ENCODE results near the gene USP20. TPM values are rescaled to one million over a fixed set of nuclear protein-coding genes. Genes with fewer than 3 reads are reported as not detected.

The USP20 gene
- total and polyA plus RNA-seq, 4 experiments from 2014 or later: 36.5 to 132 (median 89.6) TPM

DNA sequence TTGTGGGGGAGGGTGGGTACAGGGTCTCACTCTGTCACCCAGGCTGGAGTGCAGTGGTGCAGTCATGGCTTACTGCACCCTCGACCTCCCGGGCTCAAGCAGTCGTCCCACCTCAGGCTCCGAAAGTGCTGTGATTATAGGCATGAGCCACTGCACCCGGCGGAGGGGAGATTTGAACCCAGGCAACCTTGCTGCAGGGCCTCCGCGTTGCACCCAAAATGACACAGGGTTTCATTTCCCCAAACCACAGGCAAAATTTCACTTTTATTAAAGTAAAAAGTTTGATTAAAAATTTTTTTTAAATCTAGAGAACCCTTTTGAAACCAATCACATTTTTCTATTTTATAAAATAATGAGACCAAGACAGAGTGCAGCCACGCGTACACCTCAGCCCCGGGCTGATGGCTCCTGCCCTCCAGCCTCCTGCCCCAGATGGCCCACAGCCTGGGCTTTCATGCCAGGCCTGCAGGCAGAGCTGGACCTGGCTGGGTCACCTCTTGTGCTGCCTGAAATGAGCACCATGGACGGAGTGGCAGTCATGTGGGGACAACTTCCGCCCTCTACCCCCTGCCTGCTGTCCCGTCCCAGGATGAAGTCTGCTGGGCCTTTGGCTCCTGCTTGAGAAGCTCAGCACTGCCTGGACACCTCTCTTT, 30.5 kb downstream of the USP20 start:
- H3K4me3 Mint-ChIP-seq: peak overlapping the region in 7 of 8 donors; percentile 11 to 76 (median 71)
- ChIA-PET CTCF (ENCODE audit: partially characterized antibody) (interaction anchor here (1.0 to 5.5 kb wide), 2 partner anchors 19 to 29 kb away, joined by 3 to 34 read pairs; no protein-coding TSS in a partner anchor), POLR2A (ENCODE audit: partially characterized antibody) (interaction anchor here (0.6 to 16.5 kb wide), 9 partner anchors 10 to 79 kb away, joined by 3 to 423 read pairs (median 4); partner anchors contain the start of genes C9orf78, TOR1A and USP20)
- no peaks in the 10 kb centered on the region for H3K9me3 ChIP-seq (ENCODE audit: control insufficient read depth in 1 of 2, low read length in 2 of 2)
- peak overlapping the region; percentile 90 for H3K27ac ChIP-seq (ENCODE audit: low read depth, low read length)
- no peaks in the 10 kb centered on the region for H3K27me3 ChIP-seq (ENCODE audit: insufficient read depth, low read length)
- H3K4me3 ChIP-seq (ENCODE audit: low read length in 2 of 2): no peak overlapping the region
- peaks cover 32 to 48% of the 10 kb centered on the region in 2 donors for H3K36me3 Mint-ChIP-seq
- peaks cover 49 to 98% (median 79%) of the 10 kb centered on the region in 4 donors for H3K4me1 Mint-ChIP-seq
- H3K9me3 Mint-ChIP-seq: no peaks in the 10 kb centered on the region
- peak overlapping the region; percentile 74 to 98 (median 92) for H3K27ac Mint-ChIP-seq
- no peaks in the 10 kb centered on the region for H3K27me3 Mint-ChIP-seq
- H3K36me3 ChIP-seq (ENCODE audit: insufficient read depth, low read length): peaks cover 12% of the 10 kb centered on the region
- intact Hi-C loops (cut with micrococcal nuclease): no loop called here
- H3K4me1 ChIP-seq (ENCODE audit: insufficient read depth, low read length): peaks cover 99% of the 10 kb centered on the region
- DNase-seq: no peak

GRCh38 chr9:129866394-129867135, 31.3 kb downstream of the USP20 start:
- ChIA-PET POLR2A (ENCODE audit: partially characterized antibody) (interaction anchor here (0.6 to 16.5 kb wide), 8 partner anchors 10 to 78 kb away, joined by 3 to 423 read pairs (median 4); partner anchors contain the start of genes C9orf78, TOR1A and USP20), CTCF (ENCODE audit: partially characterized antibody) (interaction anchor here (5.5 kb wide), 1 partner anchor 19 kb away, joined by 34 read pairs; no protein-coding TSS in a partner anchor)
- intact Hi-C loops (cut with micrococcal nuclease): no loop called here
- Histone ChIP-seq H3K27ac (ENCODE audit: low read depth, low read length) (peak overlapping the region; percentile 90), H3K27me3 (ENCODE audit: insufficient read depth, low read length) (no peaks in the 10 kb centered on the region), H3K36me3 (ENCODE audit: insufficient read depth, low read length) (peaks cover 5% of the 10 kb centered on the region), H3K4me3 (ENCODE audit: low read length in 2 of 2) (peak overlapping the region in 1 of 2 donors; percentile 30), H3K4me1 (ENCODE audit: insufficient read depth, low read length) (peaks cover 99% of the 10 kb centered on the region), H3K9me3 (ENCODE audit: control insufficient read depth in 1 of 2, low read length in 2 of 2) (no peaks in the 10 kb centered on the region)
- H3K4me3 Mint-ChIP-seq: peak overlapping the region; percentile 11 to 76 (median 70)
- peaks cover 36 to 44% of the 10 kb centered on the region in 2 donors for H3K36me3 Mint-ChIP-seq
- H3K27ac Mint-ChIP-seq: peak overlapping the region; percentile 74 to 98 (median 92)
- peak; percentile 70 to 80 (median 71) for DNase-seq
- H3K9me3 Mint-ChIP-seq: no peaks in the 10 kb centered on the region
- H3K27me3 Mint-ChIP-seq: no peaks in the 10 kb centered on the region
- peaks cover 51 to 98% (median 80%) of the 10 kb centered on the region in 4 donors for H3K4me1 Mint-ChIP-seq

DNA sequence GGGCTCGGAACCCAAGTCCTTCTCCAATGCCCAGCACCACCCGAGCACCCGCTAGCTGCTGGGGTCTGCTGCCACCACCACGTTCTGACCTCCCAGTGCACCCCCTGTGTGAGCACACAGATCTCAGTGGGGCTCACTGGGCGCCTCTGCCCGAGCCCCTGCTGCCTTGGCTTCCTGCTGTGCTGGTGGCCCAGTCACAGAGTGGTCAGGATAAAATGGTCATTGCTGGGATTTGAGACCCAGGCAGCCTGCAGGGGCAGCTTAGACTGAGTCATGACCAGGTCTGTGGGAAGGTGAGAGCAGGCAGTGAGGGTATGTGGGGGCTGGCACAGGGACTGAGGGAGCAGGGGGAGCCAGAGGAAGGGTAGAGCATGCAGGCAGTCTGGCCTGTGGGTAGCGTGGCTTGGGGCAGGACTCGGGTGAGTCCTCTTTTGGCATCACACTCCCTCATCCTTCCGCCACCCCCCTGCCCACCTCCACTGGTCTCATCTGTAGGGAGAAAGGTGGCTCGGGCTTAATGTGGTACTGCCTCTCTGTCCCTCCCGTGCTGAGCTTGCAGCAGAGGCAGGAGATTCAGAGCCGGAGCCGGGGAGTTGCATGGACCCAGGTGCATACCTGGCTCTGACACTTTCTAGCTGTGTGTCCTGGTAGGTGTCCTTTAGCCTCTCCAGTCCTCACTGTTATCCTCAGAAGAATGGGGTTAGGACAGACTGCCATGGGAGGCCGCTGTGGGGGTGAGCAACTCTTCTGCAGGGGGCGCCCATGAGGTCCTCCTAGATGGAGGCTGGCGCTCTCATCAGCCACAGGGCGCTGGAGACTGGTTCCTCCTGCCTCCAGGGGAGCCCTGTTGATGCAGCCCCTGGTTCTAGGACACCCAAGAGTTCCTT, 32.1 kb downstream of the USP20 start:
- ChIA-PET CTCF (ENCODE audit: partially characterized antibody) (interaction anchor here (1.1 to 5.5 kb wide), 3 partner anchors 11 to 19 kb away, joined by 3 to 34 read pairs (median 3); no protein-coding TSS in a partner anchor), POLR2A (ENCODE audit: partially characterized antibody) (interaction anchor here (0.6 to 16.5 kb wide), 11 partner anchors 11 to 186 kb away, joined by 3 to 423 read pairs (median 4); partner anchors contain the start of genes C9orf78, GPR107 and USP20)
- Mint-ChIP-seq H3K4me1 (peaks cover 51 to 98% (median 80%) of the 10 kb centered on the region in 4 donors), H3K27me3 (no peaks in the 10 kb centered on the region), H3K4me3 (peak overlapping the region in 6 of 8 donors; percentile 27 to 76 (median 64)), H3K36me3 (peaks cover 35 to 41% of the 10 kb centered on the region in 2 donors), H3K9me3 (no peaks in the 10 kb centered on the region), H3K27ac (peak overlapping the region; percentile 74 to 98 (median 92))
- intact Hi-C loops (cut with micrococcal nuclease): no loop called here
- DNase-seq: no peak
- peak overlapping the region in 1 of 2 donors; percentile 8 for H3K4me3 ChIP-seq (ENCODE audit: low read length in 2 of 2)
- H3K4me1 ChIP-seq (ENCODE audit: insufficient read depth, low read length): peaks cover 99% of the 10 kb centered on the region
- H3K27me3 ChIP-seq (ENCODE audit: insufficient read depth, low read length): no peaks in the 10 kb centered on the region
- no peaks in the 10 kb centered on the region for H3K9me3 ChIP-seq (ENCODE audit: control insufficient read depth in 1 of 2, low read length in 2 of 2)
- no peaks in the 10 kb centered on the region for H3K36me3 ChIP-seq (ENCODE audit: insufficient read depth, low read length)
- H3K27ac ChIP-seq (ENCODE audit: low read depth, low read length): peak overlapping the region; percentile 90

- H3K36me3 ChIP-seq (ENCODE audit: insufficient read depth, low read length): no peaks in the 10 kb centered on the region
- H3K4me3 ChIP-seq (ENCODE audit: low read length in 2 of 2): peak overlapping the region in 1 of 2 donors; percentile 51
- H3K27me3 Mint-ChIP-seq: no peaks in the 10 kb centered on the region
- intact Hi-C loops (cut with micrococcal nuclease): no loop called here
- peak in 1 of 5 donors; percentile 51 for DNase-seq
- peaks cover 35 to 41% of the 10 kb centered on the region in 2 donors for H3K36me3 Mint-ChIP-seq
- no peaks in the 10 kb centered on the region for H3K9me3 ChIP-seq (ENCODE audit: control insufficient read depth in 1 of 2, low read length in 2 of 2)
- peak overlapping the region; percentile 86 to 98 (median 94) for H3K27ac Mint-ChIP-seq
- H3K4me1 ChIP-seq (ENCODE audit: insufficient read depth, low read length): peaks cover 96% of the 10 kb centered on the region
- H3K27me3 ChIP-seq (ENCODE audit: insufficient read depth, low read length): no peaks in the 10 kb centered on the region
- H3K4me3 Mint-ChIP-seq: peak overlapping the region in 7 of 8 donors; percentile 65 to 78 (median 69)
- peak overlapping the region; percentile 90 for H3K27ac ChIP-seq (ENCODE audit: low read depth, low read length)
- POLR2A ChIA-PET (ENCODE audit: partially characterized antibody): interaction anchor here (0.8 to 16.5 kb wide), 14 partner anchors 18 to 259 kb away, joined by 3 to 423 read pairs (median 6); partner anchors contain the start of genes C9orf78, GPR107 and USP20
- H3K4me1 Mint-ChIP-seq: peaks cover 49 to 93% (median 76%) of the 10 kb centered on the region in 4 donors
- no peaks in the 10 kb centered on the region for H3K9me3 Mint-ChIP-seq
- CTCF ChIA-PET (ENCODE audit: partially characterized antibody): interaction anchor here (0.8 to 5.5 kb wide), 6 partner anchors 10 to 185 kb away, joined by 3 to 34 read pairs (median 3); partner anchors contain the start of genes C9orf78 and GPR107
Observed at GRCh38 chr9:129868023-129868871, 33.0 kb downstream of the USP20 start.

DNA sequence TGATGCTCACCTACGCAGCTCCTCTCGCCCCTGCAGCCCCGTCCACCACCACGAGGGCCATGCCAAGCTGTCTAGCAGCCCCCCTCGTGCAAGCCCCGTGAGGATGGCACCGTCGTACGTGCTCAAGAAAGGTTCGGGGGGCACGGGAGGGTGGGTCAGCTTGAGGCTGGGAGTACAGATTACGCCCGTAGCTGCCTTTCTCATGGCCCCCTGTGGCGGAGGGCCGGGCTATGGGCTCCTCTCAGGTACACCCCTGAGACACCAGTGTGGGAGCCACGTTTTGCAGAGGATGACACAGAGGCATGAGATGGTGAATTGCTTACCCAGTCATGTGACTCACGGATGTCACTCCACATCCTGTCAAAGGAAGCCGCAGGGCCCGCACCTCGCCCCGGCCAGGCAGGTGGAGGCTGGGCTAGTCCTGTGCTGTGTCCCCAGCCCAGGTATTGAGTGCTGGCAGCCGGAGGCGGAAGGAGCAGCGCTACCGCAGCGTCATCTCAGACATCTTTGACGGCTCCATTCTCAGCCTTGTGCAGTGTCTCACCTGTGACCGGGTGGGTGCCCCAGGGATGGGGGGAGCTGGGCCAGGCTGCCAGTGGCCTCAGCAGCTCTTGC, 33.7 kb downstream of the USP20 start:
- peaks cover 46 to 93% (median 73%) of the 10 kb centered on the region in 4 donors for H3K4me1 Mint-ChIP-seq
- Histone ChIP-seq H3K4me3 (ENCODE audit: low read length in 2 of 2) (peak overlapping the region; percentile 12 to 51), H3K27me3 (ENCODE audit: insufficient read depth, low read length) (no peaks in the 10 kb centered on the region), H3K27ac (ENCODE audit: low read depth, low read length) (peak overlapping the region; percentile 90), H3K36me3 (ENCODE audit: insufficient read depth, low read length) (peaks cover 6% of the 10 kb centered on the region), H3K9me3 (ENCODE audit: control insufficient read depth in 1 of 2, low read length in 2 of 2) (no peaks in the 10 kb centered on the region), H3K4me1 (ENCODE audit: insufficient read depth, low read length) (peaks cover 89% of the 10 kb centered on the region)
- DNase-seq: peak; percentile 94 to 98 (median 96)
- H3K27ac Mint-ChIP-seq: peak overlapping the region; percentile 86 to 98 (median 94)
- POLR2A ChIA-PET (ENCODE audit: partially characterized antibody): interaction anchor here (0.6 to 16.5 kb wide), 16 partner anchors 18 to 259 kb away, joined by 3 to 423 read pairs (median 5); partner anchors contain the start of genes C9orf78, GPR107 and USP20
- H3K9me3 Mint-ChIP-seq: no peaks in the 10 kb centered on the region
- peaks cover 38 to 39% of the 10 kb centered on the region in 2 donors for H3K36me3 Mint-ChIP-seq
- intact Hi-C loops (cut with micrococcal nuclease): loop anchor here (1.0 kb wide), 3 partner anchors 15 to 45 kb away; partner anchors contain the start of genes C9orf78, TOR1A and USP20
- CTCF ChIA-PET (ENCODE audit: partially characterized antibody): interaction anchor here (0.7 to 5.5 kb wide), 5 partner anchors 16 to 184 kb away, joined by 3 to 34 read pairs (median 3); partner anchors contain the start of genes C9orf78 and GPR107
- peak overlapping the region; percentile 59 to 78 (median 69) for H3K4me3 Mint-ChIP-seq
- H3K27me3 Mint-ChIP-seq: no peaks in the 10 kb centered on the region

Data from CD4-positive, alpha-beta memory T cell (primary cell).